GM12878 (cell line): ENCODE data around the gene MYO1D.

ENCODE experiments used
- CTCF ChIP-seq, 3 experiments: IDR thresholded peaks in 2 of 3; conservative IDR thresholded peaks in 1 of 3; 2 replicates each; pipeline ENCODE4 v1.5.1; 2011; ENCODE audit warnings: low read depth in 3 of 3, low read length in 3 of 3, mild to moderate bottlenecking in 3 of 3, control low read depth in 2 of 3, moderate library complexity in 2 of 3, inconsistent platforms in 1 of 3, mixed read lengths in 1 of 3; ENCODE audit not compliant: control insufficient read depth in 2 of 3, insufficient read depth in 1 of 3; ENCODE audit errors: extremely low read depth in 1 of 3
- POU2F2 ChIP-seq: IDR thresholded peaks from 3 replicates; pipeline ENCODE4 v1.6.1; 2011; ENCODE audit warnings: low read depth, mild to moderate bottlenecking, low read length, borderline replicate concordance
- TCF7 ChIP-seq: IDR thresholded peaks from 2 replicates; pipeline ENCODE4 v1.6.1; 2014; ENCODE audit warnings: antibody characterized with exemption, borderline replicate concordance
- ZNF384 ChIP-seq: IDR thresholded peaks from 2 replicates; pipeline ENCODE4 v1.6.1; 2012; ENCODE audit warnings: low read depth, mild to moderate bottlenecking, low read length, improper control_type of control experiment, borderline replicate concordance
- TF ChIP-seq, protein P1 (sequence below): IDR thresholded peaks from 2 replicates; pipeline ENCODE4 v1.6.1; 2011; ENCODE audit warnings: low read depth, mild to moderate bottlenecking, low read length, moderate library complexity, borderline replicate concordance; ENCODE audit errors: extremely low read depth

DNA sequence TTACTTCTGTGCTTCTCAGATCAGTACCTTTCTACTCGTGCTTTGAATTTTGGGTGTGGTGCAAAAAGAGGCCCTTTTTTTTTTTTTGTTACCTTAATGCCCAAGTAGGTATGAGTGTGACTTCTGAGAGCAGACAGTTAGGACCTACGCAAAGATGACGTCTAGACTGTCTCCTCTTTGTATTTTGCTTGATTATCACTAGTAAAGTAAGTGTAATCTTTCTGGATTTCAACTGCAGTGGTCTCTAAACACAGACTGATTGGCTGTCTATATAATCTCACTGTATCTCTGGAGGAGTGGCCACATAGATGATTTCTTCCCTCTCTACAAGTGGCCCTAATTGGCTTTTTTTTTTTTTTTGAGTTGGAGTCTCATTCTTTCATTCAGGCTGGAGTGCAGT is 401.7 kb downstream of the MYO1D start:
- TF ChIP-seq, protein P1, sequence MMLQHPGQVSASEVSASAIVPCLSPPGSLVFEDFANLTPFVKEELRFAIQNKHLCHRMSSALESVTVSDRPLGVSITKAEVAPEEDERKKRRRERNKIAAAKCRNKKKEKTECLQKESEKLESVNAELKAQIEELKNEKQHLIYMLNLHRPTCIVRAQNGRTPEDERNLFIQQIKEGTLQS = no peak
- TF ChIP-seq CTCF (IDR thresholded peaks at IDR 0.05 in 2 of 3, conservative IDR thresholded peaks at IDR 0.05 in 1 of 3; ENCODE audit: control insufficient read depth in 2 of 3, extremely low read depth in 1 of 3, insufficient read depth in 1 of 3, low read depth in 3 of 3, low read length in 3 of 3) (no peak), POU2F2 (no peak), ZNF384 (no peak), TCF7 (no peak)
